A549 (cell line): ENCODE results near the gene RRM1. TPM values are rescaled to one million over a fixed set of nuclear protein-coding genes. Genes with fewer than 3 reads are reported as not detected.

ENCODE experiments used
- ATAC-seq, 2 experiments: fragments of 200-7000 bp in 1 of 2; fragments of >200 bp in 1 of 2; cut with Nextera tagmentation in 1 of 2; cut with Tn5 transposase in 1 of 2; 3 replicates each; pipeline versions ENCODE4 v1.8.0 to v1.9.1; 2018 to 2020; ENCODE audit warnings: mild to moderate bottlenecking in 1 of 2, moderate library complexity in 1 of 2
- CTCF ChIA-PET: fragments of 300-600 bp; sonication (Branson Sonifier 250); formaldehyde crosslinking; extraction: SDS; loops from one replicate; lab custom pipeline; 2021; ENCODE audit warnings: antibody characterized with exemption, inconsistent platforms; lab: Yijun Ruan, JAX
- POLR2A ChIA-PET: fragments of 350-600 bp; formaldehyde crosslinking; extraction: SDS; loops from one replicate; lab custom pipeline; 2021; ENCODE audit warnings: antibody characterized with exemption, inconsistent platforms; lab: Yijun Ruan, JAX
- DNase-seq, 2 experiments: peaks; one replicate each; pipeline versions ENCODE4 v3.0.0 to v3.0.0-alpha.2; 2011 to 2016; ENCODE audit warnings: low read depth in 1 of 2, low spot score in 1 of 2
- FAIRE-seq: peaks from 2 replicates; lab custom pipeline; 2011; peaks lifted over from hg19 to GRCh38; lab: Jason Lieb, UNC
- H3K27ac ChIP-seq, 2 experiments: fragments of >200 bp; sonication (Bioruptor Twin); formaldehyde crosslinking; 3 replicates each; pipeline ENCODE4 v1.5.1; 2016 to 2017
- H3K4me1 ChIP-seq: fragments of >200 bp; sonication (Bioruptor Twin); formaldehyde crosslinking; 3 replicates; pipeline ENCODE4 v1.6.1; 2016
- H3K4me2 ChIP-seq: fragments of >200 bp; sonication (Bioruptor Twin); formaldehyde crosslinking; 3 replicates; pipeline ENCODE4 v1.6.1; 2016
- H3K4me3 ChIP-seq: fragments of >200 bp; sonication (Bioruptor Twin); formaldehyde crosslinking; 3 replicates; pipeline ENCODE4 v1.5.1; 2016
- H3K9me3 ChIP-seq: fragments of >200 bp; sonication (Bioruptor Twin); formaldehyde crosslinking; 3 replicates; pipeline ENCODE4 v1.6.1; 2016
- ATOH8 ChIP-seq: fragments of 250-450 bp; sonication (Bioruptor Pico); IDR thresholded peaks from 2 replicates; pipeline ENCODE4 v1.5.0; 2020; ENCODE audit warnings: low read depth, mild to moderate bottlenecking, moderate library complexity
- BCL3 ChIP-seq: fragments of >200 bp; sonication (Bioruptor Twin); formaldehyde crosslinking; IDR thresholded peaks from 3 replicates; pipeline ENCODE4 v1.6.1; 2016
- CTCF ChIP-seq: fragments of >200 bp; sonication (Bioruptor Twin); formaldehyde crosslinking; IDR thresholded peaks from 3 replicates; pipeline ENCODE4 v1.5.1; 2016
- E2F6 ChIP-seq: IDR thresholded peaks from 2 replicates; pipeline ENCODE4 v1.6.1; 2012; ENCODE audit warnings: low read depth, borderline replicate concordance
- EHMT2 ChIP-seq: fragments of 200-600 bp; sonication (generic); IDR thresholded peaks from 2 replicates; pipeline ENCODE4 v1.6.1; 2016; ENCODE audit warnings: antibody characterized with exemption, low read depth, mild to moderate bottlenecking, moderate library complexity
- ELK1 ChIP-seq: fragments of 150-350 bp; IDR thresholded peaks from 2 replicates; pipeline ENCODE4 v1.6.1; 2014; ENCODE audit warnings: low read depth, mild to moderate bottlenecking, low read length
- FOSB ChIP-seq: fragments of 250-450 bp; sonication (Bioruptor Pico); IDR thresholded peaks from 2 replicates; pipeline ENCODE4 v1.5.0; 2020; ENCODE audit warnings: mild to moderate bottlenecking, moderate library complexity
- HES2 ChIP-seq: fragments of >200 bp; sonication (Bioruptor Twin); formaldehyde crosslinking; IDR thresholded peaks from 2 replicates; pipeline ENCODE4 v1.6.1; 2016
- HEYL ChIP-seq: fragments of 250-450 bp; sonication (Bioruptor Pico); IDR thresholded peaks from 2 replicates; pipeline ENCODE4 v1.8.0; 2021; ENCODE audit warnings: mild to moderate bottlenecking, moderate library complexity
- HOXA7 ChIP-seq: fragments of 250-450 bp; sonication (Bioruptor Pico); IDR thresholded peaks from 2 replicates; pipeline ENCODE4 v1.5.0; 2020; ENCODE audit warnings: mild to moderate bottlenecking, moderate library complexity
- KDM5A ChIP-seq: fragments of 200-600 bp; sonication (generic); IDR thresholded peaks from 2 replicates; pipeline ENCODE4 v1.6.1; 2016; ENCODE audit warnings: antibody characterized with exemption, mild to moderate bottlenecking
- MAFK ChIP-seq: fragments of 450-650 bp; IDR thresholded peaks from 2 replicates; pipeline ENCODE4 v1.6.1; 2014; ENCODE audit not compliant: partially characterized antibody
- PHF8 ChIP-seq: fragments of 200-600 bp; sonication (generic); IDR thresholded peaks from 2 replicates; pipeline ENCODE4 v1.6.1; 2016; ENCODE audit warnings: low read depth, mild to moderate bottlenecking, antibody characterized with exemption, moderate library complexity, borderline replicate concordance
- RAD21 ChIP-seq, 2 experiments: fragments of >200 bp in 1 of 2; sonication (Bioruptor Twin) in 1 of 2; formaldehyde crosslinking in 1 of 2; IDR thresholded peaks in 1 of 2; conservative IDR thresholded peaks in 1 of 2; 2 replicates in 1 of 2; 3 replicates in 1 of 2; pipeline ENCODE4 v1.6.1; 2012 to 2018; ENCODE audit warnings: inconsistent platforms in 1 of 2
- RFX5 ChIP-seq: fragments of 450-650 bp; IDR thresholded peaks from 2 replicates; pipeline ENCODE4 v1.7.1; 2014; ENCODE audit warnings: antibody characterized with exemption, mild to moderate bottlenecking, moderate library complexity
- SREBF2 ChIP-seq: fragments of 450-650 bp; IDR thresholded peaks from 2 replicates; pipeline ENCODE4 v1.6.1; 2014; ENCODE audit warnings: mild to moderate bottlenecking, moderate library complexity
- TFCP2L1 ChIP-seq: fragments of 250-450 bp; sonication (Bioruptor Pico); IDR thresholded peaks from 2 replicates; pipeline ENCODE4 v1.5.0; 2021; ENCODE audit warnings: mild to moderate bottlenecking
- USF2 ChIP-seq: fragments of 450-650 bp; IDR thresholded peaks from 2 replicates; pipeline ENCODE4 v1.6.1; 2014; ENCODE audit warnings: antibody characterized with exemption
- ZSCAN20 ChIP-seq: fragments of 250-450 bp; sonication (Bioruptor Pico); IDR thresholded peaks from 2 replicates; pipeline ENCODE4 v1.8.0; 2022; ENCODE audit warnings: mild to moderate bottlenecking, moderate library complexity
- WGBS: methylation state at CpG from one replicate; pipeline ENCODE4 v1.1.6; 2017; ENCODE audit errors: missing lambda C conversion rate; 5-methylcytosine and 5-hydroxymethylcytosine counted together
- polyA plus RNA-seq, 4 experiments: library from polyadenylated mRNA; depleted of rRNA in 3 of 4; stranded (reverse); fragments of >200 nt; fragmentation: RNase III in 1 of 4; extraction: RNeasy Plus Mini Kit Qiagen cat#74134 plus additional on column Dnase treatment in 1 of 4; gene quantifications; 2 replicates in 3 of 4; 3 replicates in 1 of 4; pipeline ENCODE4 v1.2.3, GENCODE V29; 2011 to 2017

Gene RRM1
- polyA plus RNA-seq, 2 of the 4 experiments (the other 2 are of a cell fraction), result 91.4 to 120 TPM

- Histone ChIP-seq H3K9me3 (no peaks in the 10 kb centered on the region), H3K4me2 (no peak overlapping the region), H3K4me3 (no peak overlapping the region), H3K27ac (no peak overlapping the region), H3K4me1 (no peaks in the 10 kb centered on the region)
- TF ChIP-seq HES2 (no peak), CTCF (no peak), HOXA7 (CRISPR knock-in tag) (no peak), ATOH8 (no peak), HEYL (CRISPR knock-in tag) (no peak), FOSB (CRISPR knock-in tag) (no peak), TFCP2L1 (CRISPR knock-in tag) (no peak), SREBF2 (no peak), EHMT2 (no peak), ELK1 (no peak), USF2 (no peak), ZSCAN20 (CRISPR knock-in tag) (no peak), RAD21 (conservative IDR thresholded peaks at IDR 0.05 in 1 of 2, IDR thresholded peaks at IDR 0.05 in 1 of 2) (no peak), BCL3 (no peak), PHF8 (no peak), RFX5 (no peak), E2F6 (no peak), MAFK (no peak)
- ChIA-PET POLR2A (no interaction called here), CTCF (interaction anchor here (0.6 to 15.7 kb wide), 5 partner anchors 8 to 232 kb away, joined by 3 to 919 read pairs (median 3); partner anchors contain the start of genes RHOG and STIM1)
- FAIRE-seq, result no peak
- no peak for ATAC-seq
- no peak for DNase-seq
- WGBS, result 93% methylated on average over 1 of the region's 1 CpG
Observed at GRCh38 chr11:4065086-4065485, 29.5 kb upstream of the RRM1 start.

- no peak overlapping the region for H3K27ac ChIP-seq
Observed at GRCh38 chr11:4065601-4066377, 28.8 kb upstream of the RRM1 start.

More at GRCh38 chr11:4065601-4066377, 28.8 kb upstream of the RRM1 start:
- DNase-seq (no peak), FAIRE-seq (no peak), ATAC-seq (no peak)
- Histone ChIP-seq H3K4me2 (no peak overlapping the region), H3K9me3 (no peaks in the 10 kb centered on the region), H3K4me1 (no peaks in the 10 kb centered on the region), H3K4me3 (no peak overlapping the region)
- ChIA-PET POLR2A (no interaction called here), CTCF (interaction anchor here (0.8 to 15.7 kb wide), 4 partner anchors 9 to 232 kb away, joined by 3 to 919 read pairs (median 10); partner anchors contain the start of genes RHOG and STIM1)
- WGBS, result 74% methylated on average over 2 of the region's 2 CpGs
- TF ChIP-seq KDM5A, result no peak
